GM18508 (cell line): ENCODE measurements around the gene MRPL41.
"Not testable (repeated sequence)": the region's sequence is repeated elsewhere in the genome, so short reads cannot be mapped to it uniquely, and the experiment has no call there.

ENCODE experiments used
- ATAC-seq: cut with Tn5 transposase; IDR thresholded peaks from one replicate; pipeline ENCODE4 v1.9.1; 2021; ENCODE audit warnings: moderate number of reproducible peaks; ENCODE audit not compliant: insufficient read depth, unreplicated experiment

The MRPL41 gene

GRCh38 chr9:137521405-137521985 is 30.2 kb upstream of the MRPL41 start:
- no peak for ATAC-seq

GRCh38 chr9:137522746-137523455 is 28.8 kb upstream of the MRPL41 start:
- no peak for ATAC-seq

- no peak for ATAC-seq
These were observed 27.3 kb upstream of the MRPL41 start for GRCh38 chr9:137524161-137524980.

- ATAC-seq: no peak
These were observed 26.7 kb upstream of the MRPL41 start for GRCh38 chr9:137524981-137525317.

- no peak for ATAC-seq
These were observed 21.3 kb upstream of the MRPL41 start for GRCh38 chr9:137530331-137530730.

- no peak for ATAC-seq
These were observed 20.4 kb upstream of the MRPL41 start for GRCh38 chr9:137531099-137531765.

GRCh38 chr9:137532891-137533468 is 18.7 kb upstream of the MRPL41 start:
- not testable (repeated sequence) for ATAC-seq

GRCh38 chr9:137534256-137535119 is 17.2 kb upstream of the MRPL41 start:
- no peak for ATAC-seq

- no peak for ATAC-seq
These were observed 16.6 kb upstream of the MRPL41 start for GRCh38 chr9:137535120-137535428.

- not testable (repeated sequence) for ATAC-seq
These were observed 15.0 kb upstream of the MRPL41 start for GRCh38 chr9:137536594-137537131.

GRCh38 chr9:137538058-137538457 is 13.6 kb upstream of the MRPL41 start:
- ATAC-seq: no peak

- ATAC-seq: no peak
These were observed 11.1 kb upstream of the MRPL41 start for GRCh38 chr9:137540536-137540935.

- no peak for ATAC-seq
These were observed 9.2 kb upstream of the MRPL41 start for GRCh38 chr9:137542486-137542885.

GRCh38 chr9:137543237-137543963 is 8.3 kb upstream of the MRPL41 start:
- ATAC-seq: no peak

GRCh38 chr9:137544176-137544760 is 7.4 kb upstream of the MRPL41 start:
- ATAC-seq: no peak

GRCh38 chr9:137545123-137545522 is 6.6 kb upstream of the MRPL41 start:
- ATAC-seq: no peak

GRCh38 chr9:137547687-137548543 is 3.8 kb upstream of the MRPL41 start:
- ATAC-seq: no peak

GRCh38 chr9:137550231-137550621 is 1.5 kb upstream of the MRPL41 start, which contains the start of gene PNPLA7:
PNPLA7 (minus strand) TSS chr9:137550402; CDS start chr9:137550197, 205 bp downstream.
- no peak for ATAC-seq
